ENCODE data around the gene ELP4. TPM values are rescaled to one million over a fixed set of nuclear protein-coding genes. Genes with fewer than 3 reads are reported as not detected.

The ELP4 gene
- total and polyA plus RNA-seq, 9 of the 15 experiments (the other 6 are each of a cell fraction or from before 2014, with no cell fraction given), result 24.1 to 60.3 (median 38.7) TPM

GRCh38 chr11:31810779-31811647 lies 301.4 kb downstream of the ELP4 start, which contains the start of gene PAX6 (continued):
- TF ChIP-seq, protein P1, sequence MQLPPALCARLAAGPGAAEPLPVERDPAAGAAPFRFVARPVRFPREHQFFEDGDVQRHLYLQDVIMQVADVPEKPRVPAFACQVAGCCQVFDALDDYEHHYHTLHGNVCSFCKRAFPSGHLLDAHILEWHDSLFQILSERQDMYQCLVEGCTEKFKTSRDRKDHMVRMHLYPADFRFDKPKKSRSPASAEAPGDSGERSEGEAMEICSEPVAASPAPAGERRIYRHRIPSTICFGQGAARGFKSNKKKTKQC (CRISPR knock-in tag; IDR thresholded peaks at IDR 0.05), result 0 out of 2 replicates have a peak, but pooled peaks have one; percentile 6
- TF ChIP-seq PKNOX1 (IDR thresholded peaks at IDR 0.05) (peak; percentile 71), CBFA2T3 (IDR thresholded peaks at IDR 0.05) (peak; percentile 70), NCOA1 (IDR thresholded peaks at IDR 0.05; ENCODE audit: low read depth) (no peak), E2F4 (CRISPR knock-in tag; IDR thresholded peaks at IDR 0.05; ENCODE audit: low read depth) (peak; percentile 96), CSDE1 (IDR thresholded peaks at IDR 0.05) (no peak), CBX5 (IDR thresholded peaks at IDR 0.05; ENCODE audit: borderline replicate concordance, low read depth) (0 out of 2 replicates have a peak, but pooled peaks have one; percentile 16), TAF9B (IDR thresholded peaks at IDR 0.05; ENCODE audit: partially characterized antibody) (no peak), CEBPG (CRISPR knock-in tag; IDR thresholded peaks at IDR 0.05) (peak; percentile 88), CEBPG (tag; conservative IDR thresholded peaks at IDR 0.05 in 1 of 2, IDR thresholded peaks at IDR 0.05 in 1 of 2) (peak; percentile 48 to 76; a peak in 2 of 4 replicates), SMARCE1 (IDR thresholded peaks at IDR 0.05) (peak; percentile 37; the same call in 1 of the 2 replicates), FOXM1 (IDR thresholded peaks at IDR 0.05; ENCODE audit: low read depth) (peak; percentile 92), FOXM1 (CRISPR knock-in tag; IDR thresholded peaks at IDR 0.05; ENCODE audit: low read depth) (peak; percentile 85), KLF16 (IDR thresholded peaks at IDR 0.05) (0 out of 2 replicates have a peak, but pooled peaks have one; percentile 31), ETV6 (IDR thresholded peaks at IDR 0.05; ENCODE audit: borderline replicate concordance in 1 of 2, low read depth in 2 of 2, low read length in 1 of 2) (peak in 1 of 2 experiments; percentile 44; a peak in 1 of 4 replicates), ETV6 (CRISPR knock-in tag; IDR thresholded peaks at IDR 0.05; ENCODE audit: borderline replicate concordance) (no peak), MEF2A (IDR thresholded peaks at IDR 0.05; ENCODE audit: control insufficient read depth, low read depth, low read length) (no peak), FOXJ3 (CRISPR knock-in tag; IDR thresholded peaks at IDR 0.05) (no peak), SAP30 (IDR thresholded peaks at IDR 0.05; ENCODE audit: borderline replicate concordance, insufficient read depth, low read depth, low read length, poor library complexity, severe bottlenecking) (no peak)
- TF ChIP-seq, protein P2, sequence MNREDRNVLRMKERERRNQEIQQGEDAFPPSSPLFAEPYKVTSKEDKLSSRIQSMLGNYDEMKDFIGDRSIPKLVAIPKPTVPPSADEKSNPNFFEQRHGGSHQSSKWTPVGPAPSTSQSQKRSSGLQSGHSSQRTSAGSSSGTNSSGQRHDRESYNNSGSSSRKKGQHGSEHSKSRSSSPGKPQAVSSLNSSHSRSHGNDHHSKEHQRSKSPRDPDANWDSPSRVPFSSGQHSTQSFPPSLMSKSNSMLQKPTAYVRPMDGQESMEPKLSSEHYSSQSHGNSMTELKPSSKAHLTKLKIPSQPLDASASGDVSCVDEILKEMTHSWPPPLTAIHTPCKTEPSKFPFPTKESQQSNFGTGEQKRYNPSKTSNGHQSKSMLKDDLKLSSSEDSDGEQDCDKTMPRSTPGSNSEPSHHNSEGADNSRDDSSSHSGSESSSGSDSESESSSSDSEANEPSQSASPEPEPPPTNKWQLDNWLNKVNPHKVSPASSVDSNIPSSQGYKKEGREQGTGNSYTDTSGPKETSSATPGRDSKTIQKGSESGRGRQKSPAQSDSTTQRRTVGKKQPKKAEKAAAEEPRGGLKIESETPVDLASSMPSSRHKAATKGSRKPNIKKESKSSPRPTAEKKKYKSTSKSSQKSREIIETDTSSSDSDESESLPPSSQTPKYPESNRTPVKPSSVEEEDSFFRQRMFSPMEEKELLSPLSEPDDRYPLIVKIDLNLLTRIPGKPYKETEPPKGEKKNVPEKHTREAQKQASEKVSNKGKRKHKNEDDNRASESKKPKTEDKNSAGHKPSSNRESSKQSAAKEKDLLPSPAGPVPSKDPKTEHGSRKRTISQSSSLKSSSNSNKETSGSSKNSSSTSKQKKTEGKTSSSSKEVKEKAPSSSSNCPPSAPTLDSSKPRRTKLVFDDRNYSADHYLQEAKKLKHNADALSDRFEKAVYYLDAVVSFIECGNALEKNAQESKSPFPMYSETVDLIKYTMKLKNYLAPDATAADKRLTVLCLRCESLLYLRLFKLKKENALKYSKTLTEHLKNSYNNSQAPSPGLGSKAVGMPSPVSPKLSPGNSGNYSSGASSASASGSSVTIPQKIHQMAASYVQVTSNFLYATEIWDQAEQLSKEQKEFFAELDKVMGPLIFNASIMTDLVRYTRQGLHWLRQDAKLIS (CRISPR knock-in tag; IDR thresholded peaks at IDR 0.05), result peak; percentile 90
- TF ChIP-seq, protein P3, sequence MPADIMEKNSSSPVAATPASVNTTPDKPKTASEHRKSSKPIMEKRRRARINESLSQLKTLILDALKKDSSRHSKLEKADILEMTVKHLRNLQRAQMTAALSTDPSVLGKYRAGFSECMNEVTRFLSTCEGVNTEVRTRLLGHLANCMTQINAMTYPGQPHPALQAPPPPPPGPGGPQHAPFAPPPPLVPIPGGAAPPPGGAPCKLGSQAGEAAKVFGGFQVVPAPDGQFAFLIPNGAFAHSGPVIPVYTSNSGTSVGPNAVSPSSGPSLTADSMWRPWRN (IDR thresholded peaks at IDR 0.05; ENCODE audit: low read depth), result peak; percentile 77

Measured in K562 (cell line).